HEK293 (cell line): ENCODE data around the gene ENKD1.

Experiments used
- CTCF ChIA-PET: fragments of 350-600 bp; formaldehyde crosslinking; extraction: SDS; loops from one replicate; lab custom pipeline; 2021; ENCODE audit warnings: antibody characterized with exemption; lab: Yijun Ruan, JAX
- POLR2A ChIA-PET: fragments of 300-600 bp; formaldehyde crosslinking; extraction: SDS; loops from one replicate; lab custom pipeline; 2020; ENCODE audit warnings: antibody characterized with exemption, inconsistent platforms; lab: Yijun Ruan, JAX
- H3K27ac ChIP-seq: fragments of 200-500 bp; sonication (Bioruptor generic); 2 replicates; pipeline ENCODE4 v1.5.1; 2014; ENCODE audit warnings: low read depth, low read length, control low read depth, inconsistent platforms; ENCODE audit errors: extremely low read depth
- H3K36me3 ChIP-seq, 2 experiments: fragments of 200-500 bp in 1 of 2; sonication (Bioruptor generic) in 1 of 2; 1 replicate in 1 of 2; 2 replicates in 1 of 2; pipeline ENCODE4 v1.5.1; 2014 to 2017; ENCODE audit warnings: inconsistent platforms in 2 of 2, low read length in 2 of 2; ENCODE audit not compliant: control insufficient read depth in 2 of 2, insufficient read depth in 1 of 2
- H3K4me1 ChIP-seq: fragments of 200-500 bp; sonication (Bioruptor generic); 2 replicates; pipeline ENCODE4 v1.5.1; 2014; ENCODE audit warnings: mild to moderate bottlenecking, low read length, inconsistent platforms; ENCODE audit not compliant: control insufficient read depth, insufficient read depth
- H3K4me3 ChIP-seq: 2 replicates; pipeline ENCODE4 v1.5.1; 2011; ENCODE audit warnings: low read depth, mild to moderate bottlenecking, control low read depth, low read length, moderate library complexity
- H3K9me3 ChIP-seq: fragments of 200-500 bp; sonication (Bioruptor generic); 2 replicates; pipeline ENCODE4 v1.5.1; 2014; ENCODE audit warnings: low read depth, low read length, inconsistent platforms; ENCODE audit not compliant: control insufficient read depth, insufficient read depth
- BCL11B ChIP-seq: fragments of 450-650 bp; formaldehyde crosslinking; IDR thresholded peaks from 2 replicates; pipeline ENCODE4 v1.5.1; 2016; ENCODE audit warnings: low read depth, missing biosample characterization, missing genetic modification characterization
- KLF10 ChIP-seq: fragments of 450-650 bp; IDR thresholded peaks from 2 replicates; pipeline ENCODE4 v1.5.1; 2018; ENCODE audit warnings: missing biosample characterization, mild to moderate bottlenecking, missing genetic modification characterization
- KLF7 ChIP-seq: fragments of 450-650 bp; formaldehyde crosslinking; IDR thresholded peaks from 2 replicates; pipeline ENCODE4 v1.5.1; 2016; ENCODE audit warnings: missing biosample characterization, missing genetic modification characterization, borderline replicate concordance
- PRDM4 ChIP-seq: fragments of 450-650 bp; formaldehyde crosslinking; IDR thresholded peaks from 2 replicates; pipeline ENCODE4 v1.5.1; 2017; ENCODE audit warnings: missing biosample characterization, missing genetic modification characterization
- TCF7L2 ChIP-seq: IDR thresholded peaks from 2 replicates; pipeline ENCODE4 v1.6.1; 2011; ENCODE audit warnings: low read depth, mild to moderate bottlenecking, inconsistent platforms, low read length, moderate library complexity, borderline replicate concordance
- ZBTB10 ChIP-seq: fragments of 450-650 bp; formaldehyde crosslinking; IDR thresholded peaks from 2 replicates; pipeline ENCODE4 v1.5.1; 2016; ENCODE audit warnings: missing biosample characterization, missing genetic modification characterization
- ZNF184 ChIP-seq: fragments of 450-650 bp; IDR thresholded peaks from 2 replicates; pipeline ENCODE4 v1.5.1; 2018; ENCODE audit warnings: missing biosample characterization, mild to moderate bottlenecking, missing genetic modification characterization
- ZNF280C ChIP-seq: fragments of 450-650 bp; formaldehyde crosslinking; IDR thresholded peaks from 2 replicates; pipeline ENCODE4 v1.5.1; 2016; ENCODE audit warnings: missing biosample characterization, missing genetic modification characterization
- ZNF335 ChIP-seq: fragments of 450-650 bp; formaldehyde crosslinking; conservative IDR thresholded peaks from 2 replicates; pipeline ENCODE4 v1.5.1; 2016; ENCODE audit warnings: missing biosample characterization, missing genetic modification characterization
- ZNF561 ChIP-seq: fragments of 450-650 bp; IDR thresholded peaks from 2 replicates; pipeline ENCODE4 v1.5.1; 2018; ENCODE audit warnings: missing biosample characterization, missing genetic modification characterization, borderline replicate concordance
- ZNF654 ChIP-seq: fragments of 450-650 bp; formaldehyde crosslinking; IDR thresholded peaks from 2 replicates; pipeline ENCODE4 v1.5.1; 2016; ENCODE audit warnings: low read depth, missing biosample characterization, missing genetic modification characterization
- ZNF660 ChIP-seq: fragments of 450-650 bp; IDR thresholded peaks from 2 replicates; pipeline ENCODE4 v1.5.1; 2018; ENCODE audit warnings: missing biosample characterization, mild to moderate bottlenecking, missing genetic modification characterization
- ZNF677 ChIP-seq: fragments of 450-650 bp; IDR thresholded peaks from 2 replicates; pipeline ENCODE4 v1.5.0; 2018; ENCODE audit warnings: missing biosample characterization, mild to moderate bottlenecking, missing genetic modification characterization, moderate library complexity
- ZNF791 ChIP-seq: fragments of 450-650 bp; formaldehyde crosslinking; IDR thresholded peaks from 2 replicates; pipeline ENCODE4 v1.5.1; 2016; ENCODE audit warnings: missing biosample characterization, missing genetic modification characterization

The ENKD1 gene

GRCh38 chr16:67708368-67708771, 41.8 kb upstream of the ENKD1 start (continued):
- no peak for TF ChIP-seq PRDM4 (tag by site-specific recombination)
- no peak for TF ChIP-seq ZBTB10
- no peak for TF ChIP-seq KLF7
- TF ChIP-seq ZNF280C (tag by site-specific recombination): no peak
- no peak for TF ChIP-seq ZNF335
- no peak for TF ChIP-seq ZNF561 (tag by site-specific recombination)

GRCh38 chr16:67707790-67708189, 41.2 kb upstream of the ENKD1 start:
- ChIA-PET POLR2A (interaction anchor here (1.1 kb wide), 1 partner anchor 11 kb away, joined by 3 read pairs; the partner anchor contains the start of gene GFOD2), CTCF (interaction anchor here (1.1 kb wide), 1 partner anchor 109 kb away, joined by 6 read pairs; no protein-coding TSS in a partner anchor)
- Histone ChIP-seq H3K27ac (no peak overlapping the region), H3K4me1 (peaks cover 4% of the 10 kb centered on the region; the same call in 1 of the 2 replicates), H3K9me3 (no peaks in the 10 kb centered on the region), H3K36me3 (no peaks in the 10 kb centered on the region; a peak in 1 of 3 replicates), H3K4me3 (no peak overlapping the region)
- no peak for TF ChIP-seq ZNF791 (tag by site-specific recombination)
- TF ChIP-seq TCF7L2: no peak
- TF ChIP-seq BCL11B (tag by site-specific recombination): no peak
- TF ChIP-seq ZNF660: no peak
- no peak for TF ChIP-seq KLF10
- no peak for TF ChIP-seq ZNF654 (tag by site-specific recombination)

GRCh38 chr16:67707210-67707609, 40.7 kb upstream of the ENKD1 start:
- POLR2A ChIA-PET: interaction anchor here (0.6 kb wide), 1 partner anchor 149 kb away, joined by 3 read pairs; no protein-coding TSS in a partner anchor

More at GRCh38 chr16:67707210-67707609, 40.7 kb upstream of the ENKD1 start:
- CTCF ChIA-PET: no interaction called here
- Histone ChIP-seq H3K27ac (no peak overlapping the region), H3K36me3 (no peaks in the 10 kb centered on the region; a peak in 1 of 3 replicates), H3K4me1 (peaks cover 4% of the 10 kb centered on the region; the same call in 1 of the 2 replicates), H3K4me3 (no peak overlapping the region), H3K9me3 (no peaks in the 10 kb centered on the region)
- TF ChIP-seq ZNF677 (tag by site-specific recombination): no peak
- TF ChIP-seq ZNF184 (tag by site-specific recombination): peak; percentile 98
